GM12875 (cell line): ENCODE results near the gene UBAC2.

Source experiments
- H3K4me3 ChIP-seq: one replicate; pipeline ENCODE4 v1.5.1; 2011; ENCODE audit warnings: low read depth, low read length, control low read depth
- CTCF ChIP-seq: IDR thresholded peaks from 2 replicates; pipeline ENCODE4 v1.5.1; 2011; ENCODE audit warnings: low read depth, mild to moderate bottlenecking, control low read depth, inconsistent platforms, low read length, moderate library complexity, borderline replicate concordance; ENCODE audit not compliant: insufficient read depth

UBAC2 gene

GRCh38 chr13:99270518-99270917, 69.9 kb downstream of the UBAC2 start:
- no peak for TF ChIP-seq CTCF
- no peak overlapping the region for H3K4me3 ChIP-seq

- no peak for TF ChIP-seq CTCF
- no peak overlapping the region for H3K4me3 ChIP-seq
Measured at GRCh38 chr13:99271249-99271648, 70.6 kb downstream of the UBAC2 start.

- no peak for TF ChIP-seq CTCF
- H3K4me3 ChIP-seq: no peak overlapping the region
Measured at GRCh38 chr13:99272481-99272880, 71.8 kb downstream of the UBAC2 start.

GRCh38 chr13:99273128-99273527, 72.5 kb downstream of the UBAC2 start:
- no peak overlapping the region for H3K4me3 ChIP-seq
- TF ChIP-seq CTCF: no peak

- no peak overlapping the region for H3K4me3 ChIP-seq
- no peak for TF ChIP-seq CTCF
Measured at GRCh38 chr13:99275093-99275469, 74.4 kb downstream of the UBAC2 start.

GRCh38 chr13:99276706-99277105, 76.1 kb downstream of the UBAC2 start:
- no peak for TF ChIP-seq CTCF
- no peak overlapping the region for H3K4me3 ChIP-seq

- H3K4me3 ChIP-seq: no peak overlapping the region
- no peak for TF ChIP-seq CTCF
Measured at GRCh38 chr13:99277629-99278028, 77.0 kb downstream of the UBAC2 start.
